ENCODE data around the gene CTAGE9. TPM values are rescaled to one million over a fixed set of nuclear protein-coding genes. Genes with fewer than 3 reads are reported as not detected.
"Not testable (repeated sequence)": the region's sequence is repeated elsewhere in the genome, so short reads cannot be mapped to it uniquely, and the experiment has no call there.

The CTAGE9 gene
- polyA plus RNA-seq, 3 donors from 2014 or later: not detected

DNA sequence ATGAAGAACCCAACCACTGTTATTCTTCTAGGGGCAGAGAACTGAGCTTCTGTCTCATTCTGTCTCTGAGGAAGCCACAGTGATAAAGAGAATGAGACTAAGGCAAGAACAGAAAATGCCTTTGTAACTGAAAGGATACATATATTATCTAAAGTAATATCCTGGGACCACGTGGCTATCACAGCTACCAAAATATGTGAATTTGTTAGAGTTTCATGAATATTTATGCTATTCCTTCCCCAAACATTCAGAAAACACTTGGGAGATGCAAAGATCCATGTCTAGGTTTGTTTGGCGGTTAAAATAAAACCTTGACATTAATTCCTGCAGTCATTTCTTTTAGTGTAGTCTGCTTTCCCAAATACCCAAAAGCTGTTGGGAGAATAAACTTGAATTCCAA, 6.9 kb downstream of the CTAGE9 start:
- H3K9me3 Mint-ChIP-seq; H3K36me3 Mint-ChIP-seq; H3K27ac Mint-ChIP-seq; H3K27me3 Mint-ChIP-seq (ENCODE audit: low read depth in 3 of 3); H3K4me3 Mint-ChIP-seq; DNase-seq; H3K4me1 Mint-ChIP-seq: not testable (repeated sequence)

DNA sequence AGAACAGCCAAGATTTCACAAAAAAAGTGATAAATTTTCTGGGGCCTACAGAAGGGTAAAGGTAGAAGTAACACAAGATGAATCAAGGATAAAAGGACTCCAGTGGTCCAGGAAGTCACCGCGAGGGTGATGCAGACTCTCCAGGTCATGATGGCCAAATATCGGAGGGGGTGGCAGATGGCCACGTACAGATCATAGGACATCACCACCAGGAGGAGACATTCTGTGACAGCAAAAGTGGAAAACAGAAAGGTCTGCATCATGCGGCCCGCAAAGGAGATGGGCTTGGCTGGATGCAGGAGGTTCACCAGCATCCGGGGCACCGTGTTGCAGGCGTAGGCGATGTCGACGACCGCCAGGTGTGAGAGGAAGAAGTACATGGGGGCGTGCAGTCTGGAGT, 10.0 kb downstream of the CTAGE9 start:
- H3K9me3 Mint-ChIP-seq; H3K27me3 Mint-ChIP-seq (ENCODE audit: low read depth in 3 of 3); H3K4me3 Mint-ChIP-seq: not testable (repeated sequence)

DNA sequence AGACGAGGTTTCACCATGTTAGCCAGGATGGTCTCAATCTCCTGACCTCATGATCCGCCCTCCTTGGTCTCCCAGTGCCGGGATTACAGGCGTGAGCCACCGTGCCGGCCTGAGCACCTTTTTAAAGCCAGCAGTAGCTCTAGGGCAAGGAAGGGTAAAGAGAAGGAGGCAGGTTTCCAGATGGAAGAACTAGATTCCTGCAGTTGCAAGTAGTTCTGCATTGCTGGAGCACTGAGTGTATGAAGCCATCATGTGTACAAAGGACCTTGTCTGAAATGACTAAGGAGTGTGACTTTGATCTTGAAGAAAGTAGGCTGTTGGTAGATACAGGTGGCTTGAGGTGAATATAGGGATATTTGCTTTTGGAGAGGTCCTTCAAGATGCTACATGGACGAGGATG, 13.9 kb downstream of the CTAGE9 start:
- no peak for DNase-seq
- Mint-ChIP-seq H3K4me3 (no peak overlapping the region), H3K36me3 (peaks cover 0 to 5% (median 3%) of the 10 kb centered on the region in 3 donors), H3K27ac (no peak overlapping the region), H3K4me1 (no peaks in the 10 kb centered on the region), H3K9me3 (no peaks in the 10 kb centered on the region), H3K27me3 (ENCODE audit: low read depth in 3 of 3) (no peaks in the 10 kb centered on the region)

More for the DNA sequence above, 10.0 kb downstream of the CTAGE9 start:
- not testable (repeated sequence) for H3K36me3 Mint-ChIP-seq, DNase-seq, H3K4me1 Mint-ChIP-seq, H3K27ac Mint-ChIP-seq

DNA sequence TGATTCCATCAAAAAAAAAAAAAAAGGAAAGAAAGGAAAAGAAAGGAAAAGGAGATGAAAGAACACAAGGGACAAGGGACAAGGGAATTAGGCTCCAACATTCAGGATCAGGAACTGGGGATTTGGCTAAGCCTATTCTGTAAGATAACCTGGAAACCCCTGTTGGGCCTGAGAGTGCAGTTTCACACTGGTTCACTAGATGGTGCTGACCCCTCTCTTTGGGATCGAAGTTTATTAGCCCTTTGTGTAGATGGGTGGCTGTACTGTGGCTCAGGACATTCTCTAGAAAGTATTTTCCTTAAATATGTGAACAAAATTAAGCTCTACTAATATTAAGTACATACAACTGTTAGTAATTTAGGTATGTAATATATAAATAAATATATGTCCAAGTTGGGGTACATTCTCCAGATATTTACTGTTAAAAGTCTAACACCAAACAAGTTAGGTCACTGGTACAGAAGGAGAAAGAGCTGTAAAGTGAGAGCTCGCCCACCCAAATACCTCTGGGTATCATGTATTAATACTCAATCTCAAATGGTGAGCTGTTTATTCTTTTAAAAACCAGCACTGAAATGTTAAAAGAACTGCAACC, 15.9 kb downstream of the CTAGE9 start:
- DNase-seq: peak in 1 of 3 donors; percentile 22
- H3K36me3 Mint-ChIP-seq: peaks cover 0 to 5% (median 3%) of the 10 kb centered on the region in 3 donors
- H3K9me3 Mint-ChIP-seq: no peaks in the 10 kb centered on the region
- no peaks in the 10 kb centered on the region for H3K4me1 Mint-ChIP-seq
- H3K27me3 Mint-ChIP-seq (ENCODE audit: low read depth in 3 of 3): peaks cover 0 to 2% (median 0%) of the 10 kb centered on the region in 3 donors
- H3K27ac Mint-ChIP-seq: no peak overlapping the region
- no peak overlapping the region for H3K4me3 Mint-ChIP-seq

- Mint-ChIP-seq H3K9me3 (no peaks in the 10 kb centered on the region), H3K4me3 (no peak overlapping the region), H3K4me1 (peaks cover 0 to 2% of the 10 kb centered on the region in 2 donors), H3K36me3 (peaks cover 0 to 5% (median 3%) of the 10 kb centered on the region in 3 donors), H3K27ac (no peak overlapping the region), H3K27me3 (ENCODE audit: low read depth in 3 of 3) (peaks cover 0 to 2% (median 0%) of the 10 kb centered on the region in 3 donors)
- no peak for DNase-seq
Measured at GRCh38 chr6:131693384-131693783, 17.4 kb downstream of the CTAGE9 start.

DNA sequence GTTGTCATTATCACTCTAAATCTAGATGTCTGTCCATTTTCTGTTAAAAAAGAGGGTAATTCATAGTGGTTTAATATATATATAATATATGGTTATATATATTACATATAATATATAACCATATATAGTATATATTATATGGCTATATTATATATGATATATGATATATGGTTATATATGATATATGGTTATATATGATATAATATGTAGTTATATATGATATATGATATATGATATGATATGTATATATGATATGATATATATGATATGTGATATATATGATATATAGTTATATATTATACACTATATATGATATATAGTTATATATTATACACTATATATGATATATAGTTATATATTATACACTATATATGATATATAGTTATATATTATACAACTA, 18.2 kb downstream of the CTAGE9 start:
- Mint-ChIP-seq H3K27me3 (ENCODE audit: low read depth in 3 of 3) (peaks cover 0 to 2% (median 0%) of the 10 kb centered on the region in 3 donors), H3K27ac (no peak overlapping the region), H3K36me3 (peaks cover 0 to 5% (median 3%) of the 10 kb centered on the region in 3 donors), H3K4me1 (peaks cover 0 to 10% of the 10 kb centered on the region in 2 donors), H3K9me3 (no peaks in the 10 kb centered on the region), H3K4me3 (no peak overlapping the region)
- DNase-seq: no peak

DNA sequence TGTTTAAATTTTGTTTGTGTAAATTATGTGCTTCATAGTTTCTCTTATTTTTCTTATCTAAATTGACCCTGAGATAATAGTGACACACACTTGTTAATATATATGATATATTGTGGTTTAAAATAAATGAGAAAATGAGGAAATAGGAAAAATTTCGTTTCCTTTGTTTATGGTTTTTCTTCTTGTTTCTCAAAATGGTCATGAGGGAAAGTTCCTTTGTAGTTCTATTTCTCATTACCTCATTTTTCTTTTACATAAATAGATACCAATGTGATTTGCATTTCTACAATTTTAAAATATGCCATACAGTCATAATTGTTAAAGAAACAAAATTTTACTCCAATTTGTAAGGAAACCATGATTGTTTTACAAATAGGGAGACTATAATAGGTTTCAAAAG, 18.8 kb downstream of the CTAGE9 start:
- peaks cover 0 to 5% (median 3%) of the 10 kb centered on the region in 3 donors for H3K36me3 Mint-ChIP-seq
- peaks cover 3 to 15% of the 10 kb centered on the region in 2 donors for H3K4me1 Mint-ChIP-seq
- H3K4me3 Mint-ChIP-seq: no peak overlapping the region
- H3K27me3 Mint-ChIP-seq (ENCODE audit: low read depth in 3 of 3): peaks cover 0 to 2% (median under 1%) of the 10 kb centered on the region in 3 donors
- H3K9me3 Mint-ChIP-seq: no peaks in the 10 kb centered on the region
- H3K27ac Mint-ChIP-seq: no peak overlapping the region
- DNase-seq: no peak

GRCh38 chr6:131688286-131688685, 22.5 kb downstream of the CTAGE9 start:
- no peak overlapping the region for H3K27ac Mint-ChIP-seq
- peaks cover 11 to 37% of the 10 kb centered on the region in 2 donors for H3K4me1 Mint-ChIP-seq
- no peaks in the 10 kb centered on the region for H3K36me3 Mint-ChIP-seq
- no peak for DNase-seq
- no peaks in the 10 kb centered on the region for H3K9me3 Mint-ChIP-seq
- peaks cover 0 to 3% (median 2%) of the 10 kb centered on the region in 3 donors for H3K27me3 Mint-ChIP-seq (ENCODE audit: low read depth in 3 of 3)
- no peak overlapping the region for H3K4me3 Mint-ChIP-seq

- Mint-ChIP-seq H3K27me3 (ENCODE audit: low read depth in 3 of 3) (peaks cover 0 to 3% (median 2%) of the 10 kb centered on the region in 3 donors), H3K9me3 (no peaks in the 10 kb centered on the region), H3K4me3 (no peak overlapping the region), H3K4me1 (peaks cover 13 to 44% of the 10 kb centered on the region in 2 donors), H3K27ac (no peak overlapping the region), H3K36me3 (no peaks in the 10 kb centered on the region)
- DNase-seq: peak in 2 of 3 donors; percentile 5 to 9
Measured at GRCh38 chr6:131687022-131687421, 23.8 kb downstream of the CTAGE9 start.

- no peak overlapping the region for H3K4me3 Mint-ChIP-seq
- no peaks in the 10 kb centered on the region for H3K36me3 Mint-ChIP-seq
Measured at GRCh38 chr6:131685266-131685780, 25.5 kb downstream of the CTAGE9 start.

GRCh38 chr6:131683479-131683878, 27.3 kb downstream of the CTAGE9 start:
- DNase-seq: peak; percentile 21 to 49 (median 27)
- peaks cover 0 to 3% (median 0%) of the 10 kb centered on the region in 3 donors for H3K27me3 Mint-ChIP-seq (ENCODE audit: low read depth in 3 of 3)
- no peaks in the 10 kb centered on the region for H3K36me3 Mint-ChIP-seq
- peaks cover 13 to 43% of the 10 kb centered on the region in 2 donors for H3K4me1 Mint-ChIP-seq
- no peak overlapping the region for H3K27ac Mint-ChIP-seq
- peak overlapping the region in 2 of 5 donors; percentile 25 to 42 for H3K4me3 Mint-ChIP-seq
- H3K9me3 Mint-ChIP-seq: no peaks in the 10 kb centered on the region

More at GRCh38 chr6:131685266-131685780, 25.5 kb downstream of the CTAGE9 start:
- Mint-ChIP-seq H3K4me1 (peaks cover 13 to 44% of the 10 kb centered on the region in 2 donors), H3K9me3 (no peaks in the 10 kb centered on the region), H3K27ac (no peak overlapping the region), H3K27me3 (ENCODE audit: low read depth in 3 of 3) (peaks cover 0 to 3% (median 0%) of the 10 kb centered on the region in 3 donors)
- DNase-seq: peak in 2 of 3 donors; percentile 3 to 7

- Mint-ChIP-seq H3K27ac (no peak overlapping the region), H3K4me1 (peaks cover 13 to 33% of the 10 kb centered on the region in 2 donors), H3K4me3 (no peak overlapping the region), H3K36me3 (no peaks in the 10 kb centered on the region), H3K9me3 (no peaks in the 10 kb centered on the region), H3K27me3 (ENCODE audit: low read depth in 3 of 3) (peaks cover 0 to 3% (median 0%) of the 10 kb centered on the region in 3 donors)
- DNase-seq: no peak
Measured at GRCh38 chr6:131682442-131682841, 28.4 kb downstream of the CTAGE9 start.

GRCh38 chr6:131681585-131681984, 29.2 kb downstream of the CTAGE9 start:
- no peak overlapping the region for H3K4me3 Mint-ChIP-seq
- no peaks in the 10 kb centered on the region for H3K9me3 Mint-ChIP-seq
- no peaks in the 10 kb centered on the region for H3K27me3 Mint-ChIP-seq (ENCODE audit: low read depth in 3 of 3)
- no peak for DNase-seq
- H3K4me1 Mint-ChIP-seq: peaks cover 9 to 24% of the 10 kb centered on the region in 2 donors
- no peaks in the 10 kb centered on the region for H3K36me3 Mint-ChIP-seq
- H3K27ac Mint-ChIP-seq: no peak overlapping the region

DNA sequence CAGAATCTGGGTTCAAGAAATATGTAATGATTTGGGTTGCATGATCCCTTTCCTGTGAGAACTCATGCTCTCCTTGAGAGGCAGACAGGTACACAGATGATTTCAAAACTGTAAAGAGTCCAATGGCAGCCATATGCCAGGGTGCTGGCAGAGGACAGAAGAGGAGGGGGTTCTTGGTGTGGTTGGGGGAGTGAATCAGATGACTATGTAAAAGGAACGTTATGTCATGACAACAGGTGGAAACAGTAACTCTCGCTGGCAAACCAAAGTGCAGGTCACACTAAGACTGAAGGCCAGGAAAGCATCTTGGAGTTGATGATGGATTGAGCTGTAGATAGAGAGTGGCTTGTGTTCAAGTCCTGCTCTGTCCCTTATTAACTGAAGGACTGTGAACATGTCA, 29.9 kb downstream of the CTAGE9 start:
- no peaks in the 10 kb centered on the region for H3K36me3 Mint-ChIP-seq
- no peak overlapping the region for H3K27ac Mint-ChIP-seq
- H3K4me1 Mint-ChIP-seq: peaks cover 9 to 23% of the 10 kb centered on the region in 2 donors
- no peaks in the 10 kb centered on the region for H3K9me3 Mint-ChIP-seq
- DNase-seq: no peak
- peaks cover 0 to 3% (median 0%) of the 10 kb centered on the region in 3 donors for H3K27me3 Mint-ChIP-seq (ENCODE audit: low read depth in 3 of 3)
- H3K4me3 Mint-ChIP-seq: no peak overlapping the region
